GM12873 (cell line): ENCODE data around the gene CCDC174.

ENCODE experiments used
- TF ChIP-seq, protein P1 (sequence below): IDR thresholded peaks from 2 replicates; pipeline ENCODE4 v1.5.1; 2012; ENCODE audit warnings: low read depth, mild to moderate bottlenecking, moderate library complexity, low read length, control low read depth; ENCODE audit not compliant: insufficient read depth; ENCODE audit errors: missing control alignments

The CCDC174 gene

DNA sequence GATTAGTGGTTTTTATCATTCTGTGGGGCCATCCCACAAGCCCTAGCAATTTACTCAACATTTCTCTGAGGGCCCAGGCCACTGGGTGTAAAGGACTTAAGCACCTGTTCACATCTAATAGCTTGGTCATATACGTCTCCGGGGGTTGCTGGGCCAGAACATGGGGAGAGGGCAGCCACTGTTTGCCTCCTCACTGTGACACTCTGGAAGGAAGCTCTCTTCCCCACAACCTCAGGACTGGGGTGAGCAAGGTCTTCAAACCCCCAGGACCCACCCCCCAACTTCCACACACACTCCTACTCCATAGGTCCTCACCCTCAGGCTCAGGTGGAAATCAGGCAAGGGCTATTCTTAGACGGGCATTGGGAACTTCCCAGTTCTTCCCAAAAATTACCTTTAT, 52.2 kb downstream of the CCDC174 start:
- TF ChIP-seq, protein P1, sequence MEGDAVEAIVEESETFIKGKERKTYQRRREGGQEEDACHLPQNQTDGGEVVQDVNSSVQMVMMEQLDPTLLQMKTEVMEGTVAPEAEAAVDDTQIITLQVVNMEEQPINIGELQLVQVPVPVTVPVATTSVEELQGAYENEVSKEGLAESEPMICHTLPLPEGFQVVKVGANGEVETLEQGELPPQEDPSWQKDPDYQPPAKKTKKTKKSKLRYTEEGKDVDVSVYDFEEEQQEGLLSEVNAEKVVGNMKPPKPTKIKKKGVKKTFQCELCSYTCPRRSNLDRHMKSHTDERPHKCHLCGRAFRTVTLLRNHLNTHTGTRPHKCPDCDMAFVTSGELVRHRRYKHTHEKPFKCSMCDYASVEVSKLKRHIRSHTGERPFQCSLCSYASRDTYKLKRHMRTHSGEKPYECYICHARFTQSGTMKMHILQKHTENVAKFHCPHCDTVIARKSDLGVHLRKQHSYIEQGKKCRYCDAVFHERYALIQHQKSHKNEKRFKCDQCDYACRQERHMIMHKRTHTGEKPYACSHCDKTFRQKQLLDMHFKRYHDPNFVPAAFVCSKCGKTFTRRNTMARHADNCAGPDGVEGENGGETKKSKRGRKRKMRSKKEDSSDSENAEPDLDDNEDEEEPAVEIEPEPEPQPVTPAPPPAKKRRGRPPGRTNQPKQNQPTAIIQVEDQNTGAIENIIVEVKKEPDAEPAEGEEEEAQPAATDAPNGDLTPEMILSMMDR = no peak

DNA sequence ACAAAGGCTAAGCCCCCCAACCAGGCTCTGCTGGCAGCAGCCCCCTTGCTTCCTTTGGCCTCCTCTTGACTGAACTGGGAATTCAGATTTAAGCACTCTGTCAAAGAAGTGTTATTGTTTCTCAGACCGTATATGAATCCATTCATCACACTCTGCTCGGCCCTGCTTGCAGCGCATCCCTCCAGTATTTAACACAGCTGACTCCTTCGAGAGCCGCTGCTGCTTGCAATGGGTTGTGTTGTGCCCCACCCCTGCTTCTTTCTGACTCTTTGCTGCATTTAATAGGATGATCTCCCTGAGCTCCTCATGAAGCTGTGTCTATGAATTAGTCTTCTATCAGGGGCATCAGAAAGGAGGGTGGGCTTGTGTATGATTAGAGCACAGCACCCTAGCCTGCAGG, 54.5 kb downstream of the CCDC174 start:
- TF ChIP-seq, protein P1 = no peak

- TF ChIP-seq, protein P1 = no peak
Observed at GRCh38 chr3:14716591-14716990, 65.0 kb downstream of the CCDC174 start.

DNA sequence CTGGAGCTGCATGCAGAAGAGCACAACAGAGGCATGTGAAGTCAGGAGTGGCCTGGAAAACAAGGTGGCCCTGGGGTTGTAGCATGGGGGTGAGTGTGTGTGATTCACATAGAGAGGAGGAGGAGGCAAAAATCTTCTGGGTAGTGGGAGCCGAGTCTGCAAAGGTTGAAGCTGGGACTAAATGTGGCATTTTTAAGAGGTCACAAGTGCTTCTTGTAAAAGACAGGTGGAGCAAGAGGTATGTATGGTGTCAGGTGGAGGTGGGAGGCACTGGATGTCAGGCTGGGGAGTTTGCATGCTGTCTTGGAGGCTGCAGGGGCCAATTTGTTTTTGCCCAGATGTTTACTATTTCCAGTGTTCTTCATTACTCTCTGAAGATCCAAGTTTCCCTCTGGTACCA, 65.7 kb downstream of the CCDC174 start:
- TF ChIP-seq, protein P1 = no peak

GRCh38 chr3:14718539-14718938, 67.0 kb downstream of the CCDC174 start:
- TF ChIP-seq, protein P1 = no peak

GRCh38 chr3:14719006-14719405, 67.4 kb downstream of the CCDC174 start:
- TF ChIP-seq, protein P1 = no peak

DNA sequence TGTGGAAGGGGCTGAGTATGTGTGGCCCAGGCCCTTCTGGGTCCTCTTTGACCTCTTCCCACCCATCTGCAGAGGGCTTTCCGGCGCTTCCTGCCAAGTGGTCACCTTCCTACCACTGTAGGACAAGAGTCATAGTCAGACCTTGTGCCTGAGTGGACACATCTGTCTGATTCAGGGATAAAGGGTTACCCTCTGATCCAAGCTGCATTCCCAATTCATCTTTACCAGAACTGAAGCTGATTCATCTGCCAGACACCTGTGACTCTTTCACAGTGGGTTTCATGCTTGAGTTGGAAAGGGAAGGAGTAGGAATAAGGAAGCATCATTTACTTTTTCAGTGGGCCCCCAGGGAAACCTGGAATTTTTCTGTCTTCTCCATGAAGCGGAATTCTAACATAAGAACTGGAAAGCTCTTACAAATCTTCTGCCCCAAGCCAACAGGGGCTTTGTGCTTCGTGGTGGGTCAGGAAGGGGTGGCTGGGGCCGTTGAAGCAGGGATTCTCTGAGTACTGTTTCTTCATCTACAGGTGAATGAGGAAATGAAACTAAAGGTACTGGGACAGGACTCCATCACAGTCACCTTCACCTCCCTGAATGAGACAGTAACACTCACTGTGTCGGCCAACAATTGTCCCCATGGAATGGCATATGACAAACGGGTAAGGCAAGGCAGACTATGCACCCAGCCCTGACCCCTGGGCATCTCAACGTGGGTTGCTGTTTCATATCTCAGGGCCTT, 69.7 kb downstream of the CCDC174 start:
- TF ChIP-seq, protein P1 = no peak
